Loucy (cell line): ENCODE data around the gene TEKT3.

Experiments
- CTCF ChIP-seq: fragments of 200-600 bp; sonication (generic); conservative IDR thresholded peaks from 2 replicates; pipeline ENCODE4 v1.5.1; 2014; ENCODE audit warnings: mild to moderate bottlenecking, antibody characterized with exemption, low read length
- EZH2phosphoT487 ChIP-seq: fragments of 200-600 bp; IDR thresholded peaks from 2 replicates; pipeline ENCODE4 v1.6.1; 2018; ENCODE audit warnings: antibody characterized with exemption, mild to moderate bottlenecking, moderate library complexity, borderline replicate concordance

GRCh38 chr17:15309236-15309635 lies 32.2 kb downstream of the TEKT3 start:
- TF ChIP-seq CTCF (no peak), EZH2phosphoT487 (no peak)
